Medulla oblongata (tissue), 1 donor: ENCODE results near the gene LRRC41.
"Not testable (repeated sequence)": the region's sequence is repeated elsewhere in the genome, so short reads cannot be mapped to it uniquely, and the experiment has no call there.

ENCODE experiments used
- DNase-seq: peaks from one replicate; pipeline ENCODE4 v3.0.0-alpha.2; 2015; ENCODE audit errors: extremely low spot score

The LRRC41 gene

GRCh38 chr1:46244656-46245371 is 58.6 kb downstream of the LRRC41 start:
- no peak for DNase-seq

DNA sequence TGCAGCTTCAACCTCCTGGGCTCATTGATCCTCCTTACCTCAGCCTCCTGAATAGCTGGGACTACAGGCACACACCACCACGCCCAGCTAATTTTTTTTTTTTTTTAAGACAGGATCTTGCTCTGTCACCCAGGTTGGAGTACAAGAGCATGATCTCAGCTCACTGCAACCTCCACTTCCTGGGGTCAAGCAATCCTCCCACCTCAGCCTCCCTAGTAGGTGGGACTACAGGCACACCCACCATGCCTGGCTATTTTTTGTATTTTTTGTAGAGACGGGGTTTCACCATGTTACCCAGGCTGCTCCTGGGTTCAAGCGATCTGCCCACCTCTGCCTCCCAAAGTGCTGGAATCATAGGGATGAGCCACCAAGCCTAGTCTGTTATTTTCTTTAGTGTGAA is 59.6 kb downstream of the LRRC41 start:
- DNase-seq: not testable (repeated sequence)

DNA sequence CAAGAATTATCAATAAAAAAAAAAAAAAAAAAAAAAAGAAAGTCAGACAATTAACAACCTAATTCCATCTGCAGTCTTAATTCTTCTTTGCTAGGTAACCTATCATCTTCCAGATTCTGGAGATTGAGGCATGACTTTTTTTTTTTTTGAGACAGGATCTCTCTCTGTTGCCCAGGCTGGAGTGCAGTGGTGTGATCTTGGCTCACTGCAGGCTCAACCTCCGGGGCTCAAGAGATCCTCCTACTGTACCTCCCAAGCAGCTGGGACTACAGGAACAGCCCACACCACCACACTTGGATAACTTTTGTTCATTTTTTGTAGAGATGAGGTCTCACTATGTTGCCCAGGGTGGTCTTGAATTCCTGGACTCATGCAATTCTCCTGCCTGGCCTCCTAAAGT is 60.5 kb downstream of the LRRC41 start:
- DNase-seq: no peak

DNA sequence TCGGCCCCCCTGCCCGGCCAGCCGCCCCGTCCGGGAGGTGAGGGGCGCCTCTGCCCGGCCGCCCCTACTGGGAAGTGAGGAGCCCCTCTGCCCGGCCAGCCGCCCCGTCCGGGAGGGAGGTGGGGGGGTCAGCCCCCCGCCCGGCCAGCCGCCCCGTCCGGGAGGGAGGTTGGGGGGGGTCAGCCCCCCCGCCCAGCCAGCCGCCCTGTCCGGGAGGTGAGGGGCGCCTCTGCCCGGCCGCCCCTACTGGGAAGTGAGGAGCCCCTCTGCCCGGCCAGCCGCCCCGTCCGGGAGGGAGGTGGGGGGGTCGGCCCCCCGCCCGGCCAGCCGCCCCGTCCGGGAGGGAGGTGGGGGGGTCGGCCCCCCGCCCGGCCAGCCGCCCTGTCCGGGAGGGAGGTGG is 61.7 kb downstream of the LRRC41 start:
- DNase-seq: not testable (repeated sequence)

- not testable (repeated sequence) for DNase-seq
Observed at GRCh38 chr1:46238865-46239264, 64.6 kb downstream of the LRRC41 start.

GRCh38 chr1:46236882-46237281 is 66.5 kb downstream of the LRRC41 start:
- DNase-seq: no peak

DNA sequence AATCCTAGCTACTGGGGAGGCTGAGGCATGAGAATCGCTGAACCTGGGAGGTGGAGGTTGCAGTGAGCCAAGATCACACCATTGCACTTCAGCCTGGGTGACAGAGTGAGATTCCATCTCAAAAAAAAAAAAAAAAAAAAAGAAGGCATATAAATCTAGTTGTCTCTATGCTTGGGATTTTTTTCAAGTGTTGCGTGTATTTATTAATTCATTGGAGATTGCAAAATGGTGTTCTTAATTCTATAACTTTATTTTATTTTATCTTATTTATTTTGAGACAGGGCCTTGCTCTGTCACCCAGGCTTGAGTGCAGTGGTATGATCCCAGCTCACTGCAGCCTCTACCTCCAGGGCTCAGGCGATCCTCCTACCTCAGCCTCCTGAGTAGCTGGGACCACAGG is 72.2 kb downstream of the LRRC41 start:
- not testable (repeated sequence) for DNase-seq
